CD4-positive, alpha-beta T cell (primary cell): ENCODE data around the gene PGLYRP4. TPM values are rescaled to one million over a fixed set of nuclear protein-coding genes. Genes with fewer than 3 reads are reported as not detected.

Source experiments
- ATAC-seq: fragments of 200-7000 bp; cut with Tn5 transposase; one replicate; pipeline ENCODE4 v1.10.0; 2022; ENCODE audit warnings: mild to moderate bottlenecking; ENCODE audit not compliant: poor library complexity
- CTCF ChIA-PET: fragments of 350-600 bp; sonication (Branson Sonifier 250); formaldehyde crosslinking; loops from one replicate; lab custom pipeline; 2021; ENCODE audit warnings: antibody characterized with exemption, inconsistent platforms; lab: Charles Lee
- POLR2A ChIA-PET: fragments of 350-600 bp; sonication (Branson Sonifier 250); formaldehyde crosslinking; loops from one replicate; lab custom pipeline; 2021; ENCODE audit warnings: antibody characterized with exemption, inconsistent platforms; lab: Charles Lee
- DNase-seq, 14 experiments: peaks; one replicate each; pipeline ENCODE4 v3.0.0-alpha.2; 2013 to 2020; ENCODE audit warnings: mixed read lengths in 2 of 14
- H3K27ac ChIP-seq, 2 donors: one replicate each; pipeline versions ENCODE4 v1.5.1 to v1.7.0; 2013; ENCODE audit warnings: low read length in 2 of 2, low read depth in 1 of 2, mild to moderate bottlenecking in 1 of 2
- H3K27me3 ChIP-seq, 2 experiments: 1 replicate in 1 of 2; 2 replicates in 1 of 2; pipeline versions ENCODE4 v1.6.1 to v1.7.0; 2013; ENCODE audit warnings: low read length in 2 of 2, control low read depth in 1 of 2, mild to moderate bottlenecking in 1 of 2, moderate library complexity in 1 of 2; ENCODE audit not compliant: insufficient read depth in 2 of 2, control insufficient read depth in 1 of 2
- H3K36me3 ChIP-seq: one replicate; pipeline ENCODE4 v1.6.1; 2013; ENCODE audit warnings: low read length, control low read depth; ENCODE audit not compliant: insufficient read depth
- H3K4me1 ChIP-seq: one replicate; pipeline ENCODE4 v1.6.1; 2013; ENCODE audit warnings: low read length, control low read depth; ENCODE audit not compliant: insufficient read depth
- H3K4me3 ChIP-seq: one replicate; pipeline ENCODE4 v1.5.1; 2013; ENCODE audit warnings: mild to moderate bottlenecking, low read length, moderate library complexity
- H3K9me3 ChIP-seq, 2 experiments: 1 replicate in 1 of 2; 2 replicates in 1 of 2; pipeline versions ENCODE4 v1.6.1 to v1.7.0; 2013; ENCODE audit warnings: low read length in 2 of 2, mild to moderate bottlenecking in 2 of 2, control low read depth in 1 of 2, moderate library complexity in 1 of 2; ENCODE audit not compliant: control insufficient read depth in 1 of 2, insufficient read depth in 1 of 2
- H3K27ac Mint-ChIP-seq: one replicate; pipeline ENCODE4 v1.8.0; 2020; ENCODE audit warnings: mixed read lengths
- H3K27me3 Mint-ChIP-seq: one replicate; pipeline ENCODE4 v1.8.0; 2021; ENCODE audit warnings: mixed read lengths
- H3K36me3 Mint-ChIP-seq: one replicate; pipeline ENCODE4 v1.8.0; 2021; ENCODE audit warnings: low read depth, mixed read lengths
- H3K4me1 Mint-ChIP-seq: one replicate; pipeline ENCODE4 v1.8.0; 2021; ENCODE audit warnings: low read depth, mixed read lengths
- H3K4me3 Mint-ChIP-seq: one replicate; pipeline ENCODE4 v1.8.0; 2020; ENCODE audit warnings: mild to moderate bottlenecking, mixed read lengths
- H3K9me3 Mint-ChIP-seq: one replicate; pipeline ENCODE4 v1.8.0; 2020; ENCODE audit warnings: mixed read lengths
- CTCF ChIP-seq: fragments of 200-600 bp; IDR thresholded peaks from one replicate; pipeline ENCODE4 v1.8.0; 2022; ENCODE audit warnings: antibody characterized with exemption, mild to moderate bottlenecking
- intact Hi-C, 2 experiments: fragments of 100-400 bp; cut with DNase I in 1 of 2; cut with micrococcal nuclease in 1 of 2; formaldehyde crosslinking; loops; one replicate each; pipeline versions ENCODE4 v1.15.1 to v1.9.0; 2023 to 2025; cut with DNase I, micrococcal nuclease
- total RNA-seq, 174 experiments: library from RNA in 2 of 174; stranded (reverse) in 2 of 174; gene quantifications; one replicate each; pipeline ENCODE4 v1.2.3 and lab custom pipeline; 2021 to 2026

Gene PGLYRP4
- total RNA-seq, 2 experiments from 2014 or later, result not detected

- ChIA-PET POLR2A (no interaction called here), CTCF (no interaction called here)
- Mint-ChIP-seq H3K36me3 (no peaks in the 10 kb centered on the region), H3K4me3 (no peak overlapping the region), H3K27me3 (peaks cover 38% of the 10 kb centered on the region), H3K4me1 (no peaks in the 10 kb centered on the region), H3K27ac (no peak overlapping the region), H3K9me3 (no peaks in the 10 kb centered on the region)
- Histone ChIP-seq H3K36me3 (no peaks in the 10 kb centered on the region), H3K4me1 (no peaks in the 10 kb centered on the region), H3K9me3 (no peaks in the 10 kb centered on the region), H3K4me3 (no peak overlapping the region), H3K27me3 (peaks cover 8 to 19% of the 10 kb centered on the region in 2 experiments), H3K27ac (no peak overlapping the region)
- no peak for ATAC-seq
- DNase-seq, result peak in 1 of 14 experiments; percentile 14
- intact Hi-C loops, result no loop called here
- no peak for TF ChIP-seq CTCF
These were observed 46.6 kb upstream of the PGLYRP4 start for GRCh38 chr1:153395136-153395685.

- no peak for ATAC-seq
- no peak for TF ChIP-seq CTCF
- H3K9me3 ChIP-seq, result no peaks in the 10 kb centered on the region
- CTCF ChIA-PET, result no interaction called here
- POLR2A ChIA-PET, result no interaction called here
- H3K4me1 ChIP-seq, result no peaks in the 10 kb centered on the region
- peaks cover 8 to 19% of the 10 kb centered on the region in 2 experiments for H3K27me3 ChIP-seq
- H3K27ac ChIP-seq, result no peak overlapping the region
- no peaks in the 10 kb centered on the region for H3K36me3 Mint-ChIP-seq
- H3K27me3 Mint-ChIP-seq, result peaks cover 38% of the 10 kb centered on the region
- no peak overlapping the region for H3K27ac Mint-ChIP-seq
- intact Hi-C loops, result no loop called here
- H3K4me1 Mint-ChIP-seq, result no peaks in the 10 kb centered on the region
- H3K4me3 ChIP-seq, result no peak overlapping the region
- peak in 1 of 14 experiments; percentile 7 for DNase-seq
- no peak overlapping the region for H3K4me3 Mint-ChIP-seq
- H3K36me3 ChIP-seq, result no peaks in the 10 kb centered on the region
- H3K9me3 Mint-ChIP-seq, result no peaks in the 10 kb centered on the region
These were observed 45.8 kb upstream of the PGLYRP4 start for GRCh38 chr1:153394391-153394790.

GRCh38 chr1:153393926-153394325 is 45.3 kb upstream of the PGLYRP4 start:
- ATAC-seq (no peak), DNase-seq (peak in 1 of 14 experiments; percentile 6)
- no peaks in the 10 kb centered on the region for H3K36me3 Mint-ChIP-seq
- no peaks in the 10 kb centered on the region for H3K9me3 ChIP-seq
- TF ChIP-seq CTCF, result no peak
- CTCF ChIA-PET, result no interaction called here
- POLR2A ChIA-PET, result no interaction called here
- H3K27me3 ChIP-seq, result peaks cover 8 to 19% of the 10 kb centered on the region in 2 experiments
- H3K27me3 Mint-ChIP-seq, result peaks cover 38% of the 10 kb centered on the region
- no peak overlapping the region for H3K4me3 Mint-ChIP-seq
- H3K27ac Mint-ChIP-seq, result no peak overlapping the region
- H3K4me3 ChIP-seq, result no peak overlapping the region
- no peaks in the 10 kb centered on the region for H3K4me1 Mint-ChIP-seq
- H3K27ac ChIP-seq, result no peak overlapping the region
- H3K4me1 ChIP-seq, result no peaks in the 10 kb centered on the region
- intact Hi-C loops, result no loop called here
- no peaks in the 10 kb centered on the region for H3K9me3 Mint-ChIP-seq
- no peaks in the 10 kb centered on the region for H3K36me3 ChIP-seq
